Cortex of kidney (tissue), 1 donor: ENCODE results near the gene MYL6B.
"Not testable (repeated sequence)": the region's sequence is repeated elsewhere in the genome, so short reads cannot be mapped to it uniquely, and the experiment has no call there.

Source experiments
- DNase-seq: peaks from one replicate; lab custom pipeline; 2025; lab: John Stamatoyannopoulos, UW

The MYL6B gene

GRCh38 chr12:56165369-56165768 is 13.0 kb downstream of the MYL6B start:
- DNase-seq, result no peak

- DNase-seq, result no peak
These were observed 16.9 kb downstream of the MYL6B start for GRCh38 chr12:56169229-56169759.

- DNase-seq, result no peak
These were observed 20.5 kb downstream of the MYL6B start for GRCh38 chr12:56172839-56173238.

- no peak for DNase-seq
These were observed 26.0 kb downstream of the MYL6B start for GRCh38 chr12:56178347-56178746.

DNA sequence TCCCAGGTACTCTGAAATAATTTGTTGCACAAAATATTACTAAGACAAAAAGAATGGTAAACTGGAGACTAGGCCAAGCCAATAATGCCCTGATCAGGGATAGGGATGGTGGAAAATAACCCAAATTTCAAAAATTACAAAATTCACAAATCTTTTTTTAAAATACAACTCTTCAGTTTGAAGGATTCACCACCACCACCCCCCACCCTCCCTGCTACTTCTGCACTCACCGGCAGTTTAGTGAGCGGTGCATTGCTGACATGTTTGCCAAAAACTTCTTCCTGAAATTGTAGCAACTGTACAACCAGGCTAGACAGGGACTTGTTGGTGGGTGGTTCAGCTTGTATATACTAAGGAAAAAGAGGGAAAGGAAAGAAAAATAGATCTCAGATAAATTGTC is 34.6 kb downstream of the MYL6B start:
- no peak for DNase-seq

GRCh38 chr12:56188131-56188777 is 35.9 kb downstream of the MYL6B start:
- DNase-seq, result no peak

DNA sequence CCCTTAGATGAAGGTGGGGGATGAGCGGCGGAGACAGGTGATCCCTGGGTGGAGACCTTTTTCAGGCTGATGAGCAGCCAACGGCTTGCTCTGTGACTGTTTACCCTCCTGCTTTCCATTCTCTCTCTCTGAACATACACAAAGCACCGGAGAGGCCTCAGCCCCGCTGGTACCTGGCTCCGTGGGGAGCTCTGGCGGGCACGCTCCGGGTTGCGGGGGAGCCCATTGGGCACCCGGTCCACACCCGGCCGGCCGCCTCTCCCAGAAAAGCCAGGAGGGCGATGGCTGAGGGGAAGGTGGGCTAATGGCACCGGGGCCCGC is 36.4 kb downstream of the MYL6B start:
- DNase-seq, result no peak

DNA sequence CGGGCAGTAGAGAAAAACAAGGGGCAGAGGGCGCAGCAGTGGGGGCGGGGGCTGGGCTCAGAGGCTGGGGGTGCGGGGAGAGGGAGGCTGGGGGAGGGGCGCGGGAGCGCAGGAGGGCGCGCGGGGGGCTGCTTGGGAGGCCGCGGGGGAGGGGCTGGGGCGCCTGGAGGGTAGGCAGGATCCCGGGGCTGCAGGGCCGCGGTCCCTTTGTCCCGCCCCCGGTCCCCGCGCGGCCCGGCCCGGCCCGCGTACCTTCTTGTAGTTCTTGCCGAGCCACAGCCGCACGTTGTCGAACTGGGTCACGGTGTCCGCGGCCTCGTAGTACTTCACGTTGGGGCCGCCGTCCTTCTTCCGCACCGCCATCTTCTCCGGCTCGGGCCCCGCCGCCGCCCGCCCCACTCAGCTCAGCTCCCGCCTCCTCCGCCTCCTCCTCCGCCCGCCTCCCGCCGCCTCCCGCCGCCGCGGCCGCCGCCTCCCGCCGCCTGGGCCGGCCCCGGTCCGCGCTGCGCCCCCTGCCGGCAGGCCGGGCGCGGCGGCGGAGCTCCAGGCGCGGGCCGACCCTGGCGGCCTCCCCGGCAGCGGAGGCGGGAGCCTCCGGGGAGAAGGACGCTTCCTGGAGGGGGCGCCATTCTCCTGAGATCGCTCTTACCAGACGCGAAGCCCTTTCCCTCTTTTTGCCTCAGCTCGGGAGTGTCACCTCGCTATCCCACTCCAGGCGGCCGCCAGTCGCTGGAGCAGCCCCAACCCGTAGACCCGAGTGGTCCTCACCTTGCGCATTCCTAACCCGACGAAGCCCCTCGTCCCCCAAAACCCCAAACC is 36.9 kb downstream of the MYL6B start, which contains the start of gene SMARCC2:
Gene SMARCC2 (minus strand): TSS at position 385 of the 819 bp plus-strand sequence. CDS start 22 bp downstream, at position 363.
- DNase-seq, result no peak

- no peak for DNase-seq
These were observed 37.7 kb downstream of the MYL6B start for GRCh38 chr12:56189918-56190694.

- no peak for DNase-seq
These were observed 38.3 kb downstream of the MYL6B start for GRCh38 chr12:56190695-56191155.

DNA sequence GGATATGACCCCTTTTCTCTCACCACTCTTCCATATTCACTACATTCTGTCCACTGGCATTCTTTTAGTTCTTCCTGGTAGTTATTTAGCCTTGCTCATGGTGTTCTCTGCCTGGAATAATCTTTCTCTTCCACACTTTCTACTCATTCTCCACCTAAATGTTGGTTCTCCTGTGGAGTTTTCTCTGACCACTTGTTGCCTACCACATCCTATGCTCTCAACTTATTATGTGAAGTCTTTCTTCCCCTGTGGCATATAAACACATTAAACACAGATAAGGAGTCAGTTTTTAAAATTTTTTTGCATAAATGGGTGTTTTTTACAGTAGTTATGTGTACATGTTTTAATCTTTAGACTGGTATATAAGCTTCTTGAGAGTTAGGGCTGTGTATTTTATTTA is 40.2 kb downstream of the MYL6B start:
- DNase-seq, result no peak

- DNase-seq, result no peak
These were observed 40.7 kb downstream of the MYL6B start for GRCh38 chr12:56193025-56193578.

- not testable (repeated sequence) for DNase-seq
These were observed 44.6 kb downstream of the MYL6B start for GRCh38 chr12:56196818-56197550.

DNA sequence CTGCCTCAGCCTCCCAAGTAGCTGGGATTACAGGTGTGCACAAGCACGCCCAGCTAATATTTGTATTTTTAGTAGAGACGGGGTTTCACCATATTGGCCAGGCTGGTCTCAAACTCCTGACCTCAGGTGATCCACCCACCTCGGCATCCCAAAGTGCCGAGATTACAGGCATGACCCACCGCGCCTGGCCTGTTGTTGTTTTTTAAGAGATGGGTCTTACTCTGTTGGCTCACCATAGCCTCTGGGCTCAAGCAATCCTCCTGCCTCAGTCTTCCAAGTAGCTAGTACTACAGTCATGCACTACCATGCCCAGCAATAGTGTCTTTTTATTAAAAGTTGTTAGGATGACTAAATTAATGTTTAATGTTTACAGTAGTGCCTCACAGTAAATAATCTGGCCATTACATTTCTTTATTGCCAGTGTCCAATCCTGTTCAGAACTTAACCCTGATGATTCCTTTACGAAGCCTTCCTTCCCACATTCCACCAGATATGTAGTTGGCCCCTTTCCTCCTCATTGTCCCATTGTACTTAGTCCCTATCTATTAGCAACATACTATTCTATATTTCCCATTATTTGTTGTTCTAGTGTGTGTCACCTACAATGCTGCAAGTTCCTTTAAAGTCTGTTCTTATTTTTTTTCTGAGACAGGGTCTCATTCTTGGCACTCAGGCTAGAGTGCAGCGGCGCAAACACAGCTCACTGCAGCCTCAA is 45.7 kb downstream of the MYL6B start:
- DNase-seq, result no peak

GRCh38 chr12:56198836-56199235 is 46.4 kb downstream of the MYL6B start:
- no peak for DNase-seq

GRCh38 chr12:56202366-56202765 is 50.0 kb downstream of the MYL6B start:
- DNase-seq, result no peak

- DNase-seq, result no peak
These were observed 50.5 kb downstream of the MYL6B start for GRCh38 chr12:56202838-56203237.

- DNase-seq, result no peak
These were observed 51.9 kb downstream of the MYL6B start for GRCh38 chr12:56204275-56204674.

DNA sequence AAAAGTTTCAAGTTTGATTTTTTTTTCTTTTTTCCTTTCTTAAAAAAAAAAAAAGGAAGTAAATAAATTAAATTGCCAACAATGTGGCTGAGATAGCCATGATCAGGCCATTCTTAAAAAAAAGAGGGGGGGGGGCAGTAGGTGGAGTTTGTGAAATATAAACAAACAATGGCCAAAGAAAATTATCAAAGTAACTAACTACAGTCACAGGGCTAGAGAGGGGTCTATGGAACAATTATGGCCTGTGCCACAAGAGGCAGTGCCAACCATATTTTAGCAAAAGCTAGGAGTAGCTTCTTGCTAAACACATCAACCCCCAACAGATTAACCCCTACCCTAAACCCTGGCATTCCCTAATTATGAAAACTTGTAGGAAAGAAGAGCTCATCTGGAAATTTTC is 53.1 kb downstream of the MYL6B start:
- no peak for DNase-seq

GRCh38 chr12:56206452-56207166 is 54.2 kb downstream of the MYL6B start:
- no peak for DNase-seq
